BLaER1 treated with 17β-estradiol and CSF1 and Interleukin-3, amounts not matched to agents 10 nM and 100 nM (cell line): ENCODE measurements around the gene TMPRSS11E.

Source experiments
- H3K27ac ChIP-seq, 11 experiments: shearing (Covaris generic); formaldehyde crosslinking; 2 replicates each; pipeline ENCODE4 v1.8.1; 2022
- H3K27me3 ChIP-seq, 11 experiments: shearing (Covaris generic); formaldehyde crosslinking; 2 replicates each; pipeline ENCODE4 v1.8.1; 2022
- H3K36me3 ChIP-seq, 11 experiments: shearing (Covaris generic); formaldehyde crosslinking; 2 replicates each; pipeline ENCODE4 v1.8.1; 2022
- H3K4me1 ChIP-seq, 10 experiments: shearing (Covaris generic); formaldehyde crosslinking; 2 replicates each; pipeline ENCODE4 v1.8.1; 2022
- H3K4me2 ChIP-seq, 11 experiments: shearing (Covaris generic); formaldehyde crosslinking; 2 replicates each; pipeline ENCODE4 v1.8.1; 2022
- H3K4me3 ChIP-seq, 10 experiments: shearing (Covaris generic); formaldehyde crosslinking; 2 replicates each; pipeline ENCODE4 v1.8.1; 2022
- H3K9ac ChIP-seq, 11 experiments: shearing (Covaris generic); formaldehyde crosslinking; 2 replicates each; pipeline ENCODE4 v1.8.1; 2022
- H3K9me3 ChIP-seq, 11 experiments: shearing (Covaris generic); formaldehyde crosslinking; replicated peaks in 1 of 11; 2 replicates each; pipeline ENCODE4 v1.8.1; 2022
- H4K20me1 ChIP-seq, 11 experiments: shearing (Covaris generic); formaldehyde crosslinking; 2 replicates each; pipeline ENCODE4 v1.8.1; 2022
- Cebpa-rat ChIP-seq, 11 experiments: shearing (Covaris generic); IDR thresholded peaks; 2 replicates each; pipeline ENCODE4 v1.8.1; 2022

Gene TMPRSS11E

DNA sequence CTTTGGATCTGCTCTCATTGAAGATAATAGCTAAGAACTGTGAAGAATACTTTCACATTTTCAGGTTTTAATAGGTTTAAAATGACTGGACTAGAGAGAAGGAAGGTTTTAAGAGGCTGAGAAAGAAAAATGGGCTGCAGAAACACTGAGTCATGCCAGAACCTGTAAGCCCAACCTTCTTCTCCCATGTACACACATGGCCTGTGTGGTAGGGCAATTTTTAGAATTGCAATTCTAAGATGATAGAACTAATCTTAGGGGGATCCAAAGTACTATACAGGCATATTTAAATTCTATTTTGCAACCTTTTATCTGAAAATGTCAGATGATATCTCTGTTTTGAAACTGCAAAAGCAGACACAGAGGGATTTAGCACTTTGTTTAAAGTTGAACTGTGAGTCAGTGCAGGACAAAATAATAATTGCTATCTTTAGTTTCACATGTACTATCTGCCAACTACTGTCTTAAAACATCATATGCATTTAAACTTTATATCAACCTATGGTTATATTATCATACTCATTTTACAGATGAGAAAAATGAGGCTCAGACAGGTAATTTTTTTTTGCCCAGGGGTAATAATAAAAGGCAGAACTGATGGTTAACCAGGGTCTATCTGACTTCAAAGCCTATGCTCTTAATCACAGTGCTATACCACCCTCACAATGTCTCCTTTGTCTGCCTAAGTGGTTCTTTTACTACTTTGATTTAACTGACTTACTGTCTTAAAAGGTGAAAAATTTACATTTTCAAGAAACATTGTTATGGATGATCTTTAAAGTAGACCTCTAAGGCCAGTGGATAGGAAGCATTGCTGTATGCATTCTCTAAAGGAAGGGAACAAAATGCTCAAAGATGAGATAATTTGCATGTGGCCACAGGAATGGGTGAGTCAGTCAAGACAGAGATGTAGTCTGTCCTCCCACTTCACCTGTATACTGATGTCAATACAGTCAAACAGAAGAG is 4.3 kb downstream of the TMPRSS11E start:
- Histone ChIP-seq H3K36me3 (no peaks in the 10 kb centered on the region), H3K9ac (no peak overlapping the region), H3K4me2 (no peak overlapping the region), H4K20me1 (no peaks in the 10 kb centered on the region), H3K4me1 (no peaks in the 10 kb centered on the region), H3K27ac (no peak overlapping the region), H3K9me3 (no peaks in the 10 kb centered on the region), H3K27me3 (no peaks in the 10 kb centered on the region), H3K4me3 (no peak overlapping the region)
- no peak for TF ChIP-seq Cebpa-rat (IDR thresholded peaks at IDR 0.05)

DNA sequence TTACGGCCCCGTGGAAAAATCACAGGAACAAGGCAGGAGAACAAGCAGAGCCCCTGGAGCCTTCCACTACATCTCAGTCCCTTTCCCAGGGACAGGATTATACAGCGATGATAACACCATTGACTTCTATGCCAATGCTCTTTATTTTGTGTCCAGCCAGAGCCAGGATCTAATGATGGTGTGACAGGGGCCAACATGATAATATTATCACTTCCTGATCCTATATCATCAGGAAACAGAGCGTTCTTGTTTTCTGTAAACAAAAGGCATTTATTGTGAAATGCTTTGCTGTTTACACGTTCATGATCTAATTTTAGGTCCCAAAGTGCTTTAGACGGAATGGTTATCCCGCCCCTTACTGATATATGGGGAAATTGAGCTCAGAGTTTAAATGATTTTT is 12.8 kb downstream of the TMPRSS11E start:
- no peaks in the 10 kb centered on the region for H3K4me1 ChIP-seq
- no peak overlapping the region for H3K9ac ChIP-seq
- no peak for TF ChIP-seq Cebpa-rat (IDR thresholded peaks at IDR 0.05)
- H3K4me2 ChIP-seq, result no peak overlapping the region
- H3K36me3 ChIP-seq, result no peaks in the 10 kb centered on the region
- H3K9me3 ChIP-seq, result no peaks in the 10 kb centered on the region
- H3K27me3 ChIP-seq, result no peaks in the 10 kb centered on the region
- H3K27ac ChIP-seq, result no peak overlapping the region
- H3K4me3 ChIP-seq, result no peak overlapping the region
- no peaks in the 10 kb centered on the region for H4K20me1 ChIP-seq

DNA sequence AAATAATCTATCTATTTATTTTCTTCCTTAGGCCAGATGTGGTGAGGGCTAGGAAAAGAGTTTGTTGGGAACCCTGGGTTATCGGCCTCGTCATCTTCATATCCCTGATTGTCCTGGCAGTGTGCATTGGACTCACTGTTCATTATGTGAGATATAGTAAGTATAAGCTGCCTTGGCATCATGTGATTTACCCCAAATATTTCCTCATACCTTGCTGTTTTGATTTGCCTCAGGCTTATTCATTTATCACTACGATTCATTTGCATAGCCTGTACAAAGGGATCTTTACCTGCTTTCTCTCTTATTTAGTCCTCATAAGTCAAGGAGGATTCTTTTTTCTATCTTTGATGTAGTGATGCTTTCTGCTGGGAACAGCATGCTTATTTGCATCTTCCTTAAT is 14.5 kb downstream of the TMPRSS11E start:
- H3K9me3 ChIP-seq, result no peaks in the 10 kb centered on the region
- no peak overlapping the region for H3K27ac ChIP-seq
- H3K4me1 ChIP-seq, result no peaks in the 10 kb centered on the region
- no peaks in the 10 kb centered on the region for H3K36me3 ChIP-seq
- H3K4me2 ChIP-seq, result no peak overlapping the region
- no peak for TF ChIP-seq Cebpa-rat (IDR thresholded peaks at IDR 0.05)
- no peak overlapping the region for H3K4me3 ChIP-seq
- no peaks in the 10 kb centered on the region for H4K20me1 ChIP-seq
- no peaks in the 10 kb centered on the region for H3K27me3 ChIP-seq
- no peak overlapping the region for H3K9ac ChIP-seq

DNA sequence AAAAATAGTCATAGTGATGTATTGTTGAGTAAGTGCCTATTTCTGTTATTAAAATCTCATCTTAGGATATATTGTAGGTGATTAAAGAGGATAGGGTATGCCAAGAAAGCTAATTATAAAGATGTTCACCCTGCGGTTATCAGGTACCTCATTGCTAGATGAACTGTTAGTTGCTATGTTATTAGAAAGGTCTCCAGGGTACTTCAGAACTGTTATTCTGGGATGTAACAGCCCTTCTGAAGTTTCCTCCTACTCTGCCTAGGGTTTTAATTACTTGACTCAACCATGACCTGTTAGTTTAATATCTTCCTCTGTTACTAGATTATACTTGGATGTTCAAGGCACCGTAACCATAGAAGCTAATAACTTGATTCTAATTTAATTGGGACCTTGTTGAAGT is 15.4 kb downstream of the TMPRSS11E start:
- Histone ChIP-seq H3K9me3 (no peaks in the 10 kb centered on the region), H3K27ac (no peak overlapping the region), H3K36me3 (no peaks in the 10 kb centered on the region), H4K20me1 (no peaks in the 10 kb centered on the region), H3K4me2 (no peak overlapping the region), H3K4me3 (no peak overlapping the region), H3K27me3 (no peaks in the 10 kb centered on the region), H3K4me1 (no peaks in the 10 kb centered on the region), H3K9ac (no peak overlapping the region)
- TF ChIP-seq Cebpa-rat (IDR thresholded peaks at IDR 0.05), result no peak

DNA sequence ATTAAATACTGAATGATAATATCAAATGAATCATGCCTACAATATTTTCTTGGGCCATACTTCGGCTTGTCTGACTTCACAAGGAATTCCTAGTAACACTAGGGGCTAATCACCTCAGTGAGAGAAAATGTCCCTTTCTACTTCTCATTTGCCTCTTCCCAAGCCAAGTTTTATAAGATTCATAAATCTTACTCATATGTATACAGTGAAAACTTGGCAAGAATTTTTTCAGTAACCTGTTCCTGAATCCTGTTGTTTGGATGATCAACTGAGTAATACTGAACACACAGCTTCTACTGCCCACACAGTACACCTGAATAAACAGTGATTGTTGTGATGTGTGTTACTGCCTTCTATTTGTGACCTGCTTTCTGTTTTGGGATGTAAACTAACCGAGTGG is 16.5 kb downstream of the TMPRSS11E start:
- no peaks in the 10 kb centered on the region for H3K4me1 ChIP-seq
- H4K20me1 ChIP-seq, result no peaks in the 10 kb centered on the region
- no peak for TF ChIP-seq Cebpa-rat (IDR thresholded peaks at IDR 0.05)
- H3K27ac ChIP-seq, result no peak overlapping the region
- H3K9ac ChIP-seq, result no peak overlapping the region
- no peaks in the 10 kb centered on the region for H3K36me3 ChIP-seq
- H3K9me3 ChIP-seq, result no peaks in the 10 kb centered on the region
- H3K27me3 ChIP-seq, result no peaks in the 10 kb centered on the region
- no peak overlapping the region for H3K4me2 ChIP-seq
- H3K4me3 ChIP-seq, result no peak overlapping the region

DNA sequence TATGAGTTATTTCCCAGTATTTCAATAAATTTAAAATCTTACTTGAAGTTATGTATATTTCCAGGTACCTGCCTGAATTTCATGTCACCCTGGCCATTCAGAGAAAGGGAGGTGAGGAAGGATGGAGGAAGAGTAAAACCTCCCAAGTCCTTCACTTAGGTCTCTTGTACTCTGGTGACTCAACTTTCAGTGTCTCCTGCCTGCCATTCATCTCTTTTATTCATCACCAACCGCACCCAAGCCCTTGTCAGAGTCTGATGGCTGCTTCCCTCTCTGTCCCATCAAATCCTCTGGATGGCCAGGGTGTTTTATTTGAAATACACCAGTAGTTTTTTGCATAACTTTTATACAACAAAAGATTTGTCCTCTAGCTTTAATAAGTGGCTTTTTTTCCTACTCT is 17.8 kb downstream of the TMPRSS11E start:
- TF ChIP-seq Cebpa-rat (IDR thresholded peaks at IDR 0.05), result no peak
- H3K9ac ChIP-seq, result no peak overlapping the region
- no peak overlapping the region for H3K27ac ChIP-seq
- H3K4me1 ChIP-seq, result no peaks in the 10 kb centered on the region
- no peak overlapping the region for H3K4me2 ChIP-seq
- no peaks in the 10 kb centered on the region for H3K36me3 ChIP-seq
- no peaks in the 10 kb centered on the region for H3K9me3 ChIP-seq
- H3K4me3 ChIP-seq, result no peak overlapping the region
- H4K20me1 ChIP-seq, result no peaks in the 10 kb centered on the region
- H3K27me3 ChIP-seq, result no peaks in the 10 kb centered on the region

DNA sequence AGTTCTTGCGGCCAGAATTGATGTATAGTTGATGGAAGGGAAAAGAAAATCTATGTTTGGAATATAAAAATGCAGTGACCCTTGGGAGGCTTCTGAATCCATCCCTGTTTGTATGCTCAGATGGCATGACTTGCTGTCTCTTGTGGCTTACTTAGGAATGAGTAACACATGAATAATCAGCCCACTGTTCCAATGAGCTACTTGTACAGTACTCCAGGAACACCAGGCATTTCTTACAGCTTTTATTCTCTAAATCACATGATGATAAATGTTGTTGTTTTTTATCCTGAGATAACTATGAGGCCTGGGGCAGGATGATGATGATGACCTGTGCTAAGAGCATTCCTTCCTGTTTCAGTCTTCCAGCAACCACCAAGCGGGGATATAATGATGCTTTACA is 18.9 kb downstream of the TMPRSS11E start:
- Histone ChIP-seq H3K4me3 (no peak overlapping the region), H3K9me3 (no peaks in the 10 kb centered on the region), H3K36me3 (no peaks in the 10 kb centered on the region), H3K27me3 (no peaks in the 10 kb centered on the region), H3K4me1 (no peaks in the 10 kb centered on the region), H3K4me2 (no peak overlapping the region), H3K27ac (no peak overlapping the region), H4K20me1 (no peaks in the 10 kb centered on the region), H3K9ac (no peak overlapping the region)
- TF ChIP-seq Cebpa-rat (IDR thresholded peaks at IDR 0.05), result no peak

DNA sequence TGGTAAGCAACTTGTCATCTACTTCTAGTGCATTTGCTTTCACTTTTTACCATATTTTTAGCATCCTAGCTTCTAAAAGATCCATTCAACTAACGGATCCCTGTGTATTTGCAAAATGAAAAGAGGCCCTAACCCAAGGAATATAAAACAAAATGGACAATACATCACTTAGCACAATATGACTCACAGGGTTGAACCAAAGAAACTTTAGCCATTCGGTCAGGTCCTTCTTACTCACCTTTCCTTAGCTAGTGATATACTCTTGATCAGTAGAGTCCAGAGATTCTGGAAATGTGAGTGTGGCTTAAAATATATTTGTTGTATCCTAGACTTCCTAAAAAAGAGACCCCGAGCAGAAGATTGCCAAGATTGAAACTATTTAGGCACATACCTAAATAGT is 19.5 kb downstream of the TMPRSS11E start:
- no peak for TF ChIP-seq Cebpa-rat (IDR thresholded peaks at IDR 0.05)
- Histone ChIP-seq H3K4me3 (no peak overlapping the region), H3K9ac (no peak overlapping the region), H3K9me3 (no peaks in the 10 kb centered on the region), H4K20me1 (no peaks in the 10 kb centered on the region), H3K27ac (no peak overlapping the region), H3K4me2 (no peak overlapping the region), H3K4me1 (no peaks in the 10 kb centered on the region), H3K36me3 (no peaks in the 10 kb centered on the region), H3K27me3 (no peaks in the 10 kb centered on the region)

DNA sequence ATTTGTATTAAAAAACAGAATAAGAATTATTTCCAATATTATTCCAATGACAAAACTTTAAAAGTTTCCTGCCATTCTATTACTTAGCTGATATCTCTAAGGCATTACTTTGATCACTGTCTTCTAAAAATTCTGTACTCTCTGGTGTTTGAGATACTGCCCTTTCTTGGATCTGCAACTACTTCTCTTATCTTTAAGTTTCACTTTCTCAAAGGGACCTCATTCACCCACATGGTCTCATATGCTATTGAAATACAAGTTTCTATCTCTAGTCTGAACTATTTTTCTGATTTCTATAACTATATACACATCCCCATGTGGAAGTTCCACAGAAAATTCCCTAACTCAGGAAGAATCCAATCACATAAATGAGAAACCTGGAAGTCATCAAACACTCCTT is 22.2 kb downstream of the TMPRSS11E start:
- Histone ChIP-seq H3K27ac (no peak overlapping the region), H3K36me3 (no peaks in the 10 kb centered on the region), H3K27me3 (no peaks in the 10 kb centered on the region), H3K9me3 (no peaks in the 10 kb centered on the region), H4K20me1 (no peaks in the 10 kb centered on the region), H3K4me3 (no peak overlapping the region), H3K9ac (no peak overlapping the region), H3K4me2 (no peak overlapping the region), H3K4me1 (no peaks in the 10 kb centered on the region)
- no peak for TF ChIP-seq Cebpa-rat (IDR thresholded peaks at IDR 0.05)

DNA sequence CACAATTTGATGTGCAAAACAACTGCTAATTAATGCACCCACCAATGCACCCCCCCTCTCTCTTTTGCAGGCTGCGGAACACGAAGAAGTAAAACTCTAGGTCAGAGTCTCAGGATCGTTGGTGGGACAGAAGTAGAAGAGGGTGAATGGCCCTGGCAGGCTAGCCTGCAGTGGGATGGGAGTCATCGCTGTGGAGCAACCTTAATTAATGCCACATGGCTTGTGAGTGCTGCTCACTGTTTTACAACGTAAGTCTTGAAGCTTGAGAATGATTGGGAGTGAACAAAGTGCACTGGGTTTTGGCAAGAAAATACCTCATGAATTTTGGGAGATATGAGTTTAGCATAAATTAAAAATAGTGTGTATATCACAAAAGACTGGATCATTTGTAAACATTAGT is 28.9 kb downstream of the TMPRSS11E start:
- no peak overlapping the region for H3K4me2 ChIP-seq
- no peaks in the 10 kb centered on the region for H3K27me3 ChIP-seq
- H3K9ac ChIP-seq, result no peak overlapping the region
- H3K27ac ChIP-seq, result no peak overlapping the region
- no peak for TF ChIP-seq Cebpa-rat (IDR thresholded peaks at IDR 0.05)
- no peak overlapping the region for H3K4me3 ChIP-seq
- H3K9me3 ChIP-seq, result no peaks in the 10 kb centered on the region
- no peaks in the 10 kb centered on the region for H3K4me1 ChIP-seq
- no peaks in the 10 kb centered on the region for H3K36me3 ChIP-seq
- no peaks in the 10 kb centered on the region for H4K20me1 ChIP-seq
